Peyer's patch (tissue), 4 donors: ENCODE measurements around the gene MACROD2.

Experiments
- POLR2A ChIP-seq, 2 donors: fragments of 450-650 bp; IDR thresholded peaks; one replicate each; pipeline ENCODE4 v1.5.1; 2017; ENCODE audit warnings: antibody characterized with exemption in 2 of 2, mild to moderate bottlenecking in 2 of 2, moderate library complexity in 2 of 2
- TF ChIP-seq, protein P1 (sequence below), 6 experiments: fragments of 450-650 bp in 4 of 6; fragments of 200-600 bp in 2 of 6; sonication (generic) in 1 of 6; IDR thresholded peaks; one replicate each; pipeline ENCODE4 v1.5.1; 2017 to 2019; ENCODE audit warnings: antibody characterized with exemption in 6 of 6, mild to moderate bottlenecking in 3 of 6, moderate library complexity in 1 of 6

GRCh38 chr20:15848126-15848525 is 1852.8 kb downstream of the MACROD2 start:
- TF ChIP-seq, protein P1, sequence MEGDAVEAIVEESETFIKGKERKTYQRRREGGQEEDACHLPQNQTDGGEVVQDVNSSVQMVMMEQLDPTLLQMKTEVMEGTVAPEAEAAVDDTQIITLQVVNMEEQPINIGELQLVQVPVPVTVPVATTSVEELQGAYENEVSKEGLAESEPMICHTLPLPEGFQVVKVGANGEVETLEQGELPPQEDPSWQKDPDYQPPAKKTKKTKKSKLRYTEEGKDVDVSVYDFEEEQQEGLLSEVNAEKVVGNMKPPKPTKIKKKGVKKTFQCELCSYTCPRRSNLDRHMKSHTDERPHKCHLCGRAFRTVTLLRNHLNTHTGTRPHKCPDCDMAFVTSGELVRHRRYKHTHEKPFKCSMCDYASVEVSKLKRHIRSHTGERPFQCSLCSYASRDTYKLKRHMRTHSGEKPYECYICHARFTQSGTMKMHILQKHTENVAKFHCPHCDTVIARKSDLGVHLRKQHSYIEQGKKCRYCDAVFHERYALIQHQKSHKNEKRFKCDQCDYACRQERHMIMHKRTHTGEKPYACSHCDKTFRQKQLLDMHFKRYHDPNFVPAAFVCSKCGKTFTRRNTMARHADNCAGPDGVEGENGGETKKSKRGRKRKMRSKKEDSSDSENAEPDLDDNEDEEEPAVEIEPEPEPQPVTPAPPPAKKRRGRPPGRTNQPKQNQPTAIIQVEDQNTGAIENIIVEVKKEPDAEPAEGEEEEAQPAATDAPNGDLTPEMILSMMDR (IDR thresholded peaks at IDR 0.05) = no peak
- no peak for TF ChIP-seq POLR2A (IDR thresholded peaks at IDR 0.05)
